ENCODE data around the gene SUCO. TPM values are rescaled to one million over a fixed set of nuclear protein-coding genes. Genes with fewer than 3 reads are reported as not detected.
A peak's percentile ranks its signal among the peaks of the same experiment; 100 is the strongest.
"Not testable (repeated sequence)": the region's sequence is repeated elsewhere in the genome, so short reads cannot be mapped to it uniquely, and the experiment has no call there.

SUCO gene
- total RNA-seq, 1 donor from 2014 or later: 30.2 TPM

DNA sequence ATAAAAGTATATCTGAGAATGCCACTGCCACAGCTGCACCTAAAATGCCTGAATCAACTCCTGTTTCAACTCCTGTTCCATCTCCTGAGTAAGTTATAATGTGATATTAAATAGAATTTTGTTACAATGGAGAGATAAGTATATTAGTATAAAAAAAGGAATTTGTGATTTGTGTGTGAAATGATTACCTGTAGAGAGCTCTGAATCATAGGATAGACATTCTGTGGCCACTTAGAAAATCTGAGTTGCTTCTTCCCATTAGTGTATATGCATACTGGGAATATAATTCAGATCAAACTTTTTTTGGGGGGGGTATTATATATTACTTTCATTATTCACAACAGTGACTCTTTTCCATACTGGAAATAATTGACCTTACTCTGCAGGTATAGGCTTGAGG is 52.9 kb downstream of the SUCO start:
- H3K4me3 ChIP-seq (ENCODE audit: low read depth, low read length): no peak overlapping the region
- TF ChIP-seq CTCF (conservative IDR thresholded peaks at IDR 0.05; ENCODE audit: low read depth, low read length): no peak
- no peak for DNase-seq (ENCODE audit: low read depth)

DNA sequence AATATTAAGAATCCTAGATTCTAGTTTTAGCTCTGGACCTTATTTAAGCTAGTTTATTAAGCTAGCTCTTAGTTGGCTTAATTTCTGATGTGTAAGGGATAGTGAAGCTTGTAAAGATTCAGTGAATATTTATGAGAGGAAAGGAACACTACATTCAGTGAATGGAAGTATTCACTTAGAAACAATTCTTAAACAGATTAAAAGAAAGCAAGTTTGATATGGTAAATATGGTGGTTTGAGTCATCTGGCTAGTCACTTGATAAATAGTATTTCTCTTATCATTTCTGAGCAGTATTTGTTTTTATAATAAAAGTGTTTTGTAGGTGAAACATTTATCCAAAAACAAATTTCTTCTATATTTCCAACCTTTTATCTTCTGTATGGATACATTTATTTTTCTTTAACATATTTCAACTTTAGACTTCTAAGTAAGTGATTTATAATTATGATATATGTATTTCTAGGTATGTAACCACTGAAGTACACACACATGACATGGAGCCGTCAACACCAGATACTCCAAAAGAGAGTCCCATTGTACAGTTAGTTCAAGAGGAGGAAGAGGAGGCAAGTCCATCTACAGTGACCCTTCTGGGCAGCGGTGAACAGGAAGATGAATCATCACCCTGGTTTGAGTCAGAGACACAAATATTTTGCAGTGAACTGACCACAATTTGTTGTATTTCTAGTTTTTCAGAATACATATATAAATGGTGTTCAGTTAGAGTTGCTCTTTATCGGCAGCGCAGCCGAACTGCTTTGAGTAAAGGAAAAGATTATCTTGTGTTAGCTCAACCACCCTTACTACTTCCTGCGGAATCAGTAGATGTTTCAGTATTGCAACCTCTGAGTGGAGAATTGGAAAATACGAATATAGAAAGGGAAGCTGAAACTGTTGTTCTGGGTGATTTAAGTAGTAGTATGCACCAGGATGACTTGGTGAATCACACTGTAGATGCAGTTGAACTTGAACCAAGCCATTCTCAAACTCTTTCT is 55.6 kb downstream of the SUCO start:
- no peak for TF ChIP-seq CTCF (conservative IDR thresholded peaks at IDR 0.05; ENCODE audit: low read depth, low read length)
- DNase-seq (ENCODE audit: low read depth): peak; percentile 40

DNA sequence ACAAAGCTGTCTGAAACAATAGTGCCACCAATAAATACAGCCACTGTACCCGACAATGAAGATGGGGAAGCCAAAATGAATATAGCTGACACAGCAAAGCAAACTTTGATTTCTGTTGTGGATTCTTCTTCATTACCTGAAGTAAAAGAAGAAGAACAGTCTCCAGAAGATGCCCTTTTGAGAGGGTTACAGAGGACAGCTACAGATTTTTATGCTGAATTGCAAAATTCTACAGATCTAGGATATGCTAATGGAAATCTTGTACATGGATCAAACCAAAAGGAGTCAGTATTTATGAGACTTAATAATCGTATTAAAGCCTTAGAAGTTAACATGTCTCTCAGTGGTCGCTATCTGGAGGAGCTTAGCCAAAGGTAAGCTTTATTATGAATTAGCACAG is 56.6 kb downstream of the SUCO start:
- H3K4me3 ChIP-seq (ENCODE audit: low read depth, low read length): no peak overlapping the region
- no peak for TF ChIP-seq CTCF (conservative IDR thresholded peaks at IDR 0.05; ENCODE audit: low read depth, low read length)
- no peak for DNase-seq (ENCODE audit: low read depth)

More for the DNA sequence above, 55.6 kb downstream of the SUCO start:
- H3K4me3 ChIP-seq (ENCODE audit: low read depth, low read length): no peak overlapping the region

DNA sequence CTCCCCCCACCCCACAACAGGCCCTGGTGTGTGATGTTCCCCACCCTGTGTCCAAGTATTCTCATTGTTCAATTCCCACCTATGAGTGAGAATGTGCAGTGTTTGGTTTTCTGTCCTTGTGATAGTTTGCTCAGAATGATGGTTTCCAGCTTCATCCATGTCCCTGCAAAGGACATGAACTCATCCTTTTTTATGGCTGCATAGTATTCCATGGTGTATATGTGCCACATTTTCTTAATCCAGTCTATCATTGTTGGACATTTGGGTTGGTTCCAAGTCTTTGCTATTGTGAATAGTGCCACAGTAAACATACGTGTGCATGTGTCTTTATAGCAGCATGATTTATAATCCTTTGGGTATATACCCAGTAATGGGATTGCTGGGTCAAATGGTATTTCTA is 58.5 kb downstream of the SUCO start:
- not testable (repeated sequence) for H3K4me3 ChIP-seq (ENCODE audit: low read depth, low read length); DNase-seq (ENCODE audit: low read depth)

GRCh38 chr1:172595066-172595465 is 62.1 kb downstream of the SUCO start:
- not testable (repeated sequence) for DNase-seq (ENCODE audit: low read depth)

GRCh38 chr1:172596782-172597181 is 63.8 kb downstream of the SUCO start:
- not testable (repeated sequence) for H3K4me3 ChIP-seq (ENCODE audit: low read depth, low read length); DNase-seq (ENCODE audit: low read depth)

More at GRCh38 chr1:172595066-172595465, 62.1 kb downstream of the SUCO start:
- not testable (repeated sequence) for H3K4me3 ChIP-seq (ENCODE audit: low read depth, low read length)

- DNase-seq (ENCODE audit: low read depth): no peak
Observed at GRCh38 chr1:172599912-172600311, 67.0 kb downstream of the SUCO start.

DNA sequence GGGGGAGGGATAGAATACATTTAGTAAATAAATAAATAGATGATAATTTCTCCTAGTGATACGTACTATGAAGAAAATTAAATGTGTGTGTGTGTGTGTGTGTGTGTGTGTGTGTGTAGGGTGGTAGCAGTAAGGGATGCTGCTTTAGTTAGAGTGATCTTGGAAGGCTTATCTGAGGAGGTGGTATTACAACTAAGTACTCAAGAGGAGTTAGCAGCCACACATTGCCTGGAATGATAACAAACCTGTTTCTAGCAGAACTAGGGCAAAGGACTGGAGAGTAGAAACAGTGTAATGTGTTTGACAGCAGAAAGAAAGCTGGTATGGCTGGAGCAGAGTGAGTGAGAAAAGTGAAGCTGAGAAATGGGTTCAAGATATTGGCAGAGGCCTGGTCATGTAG is 67.7 kb downstream of the SUCO start:
- no peak for DNase-seq (ENCODE audit: low read depth)
- TF ChIP-seq CTCF (conservative IDR thresholded peaks at IDR 0.05; ENCODE audit: low read depth, low read length): no peak
- no peak overlapping the region for H3K4me3 ChIP-seq (ENCODE audit: low read depth, low read length)

More at GRCh38 chr1:172599912-172600311, 67.0 kb downstream of the SUCO start:
- no peak overlapping the region for H3K4me3 ChIP-seq (ENCODE audit: low read depth, low read length)
- TF ChIP-seq CTCF (conservative IDR thresholded peaks at IDR 0.05; ENCODE audit: low read depth, low read length): no peak

Measured in epithelial cell of proximal tubule (primary cell).